Osteocyte (in vitro differentiated cells): Measurements from ENCODE around the gene ABCG1. TPM values are rescaled to one million over a fixed set of nuclear protein-coding genes. Genes with fewer than 3 reads are reported as not detected.

ENCODE experiments used
- DNase-seq: peaks from one replicate; pipeline ENCODE4 v3.0.0; 2021; ENCODE audit warnings: mixed read lengths; ENCODE audit not compliant: unreplicated experiment; ENCODE audit errors: extremely low spot score
- H3K27ac Mint-ChIP-seq: one replicate; pipeline ENCODE4 v1.8.0; 2021; ENCODE audit warnings: mild to moderate bottlenecking, mixed read lengths; ENCODE audit not compliant: unreplicated experiment
- H3K27me3 Mint-ChIP-seq: one replicate; pipeline ENCODE4 v1.8.0; 2021; ENCODE audit warnings: mixed read lengths; ENCODE audit not compliant: unreplicated experiment
- H3K36me3 Mint-ChIP-seq: one replicate; pipeline ENCODE4 v1.8.0; 2021; ENCODE audit warnings: mixed read lengths; ENCODE audit not compliant: unreplicated experiment
- H3K4me1 Mint-ChIP-seq: one replicate; pipeline ENCODE4 v1.8.0; 2021; ENCODE audit warnings: mixed read lengths; ENCODE audit not compliant: unreplicated experiment
- H3K4me3 Mint-ChIP-seq: one replicate; pipeline ENCODE4 v1.8.0; 2021; ENCODE audit warnings: mild to moderate bottlenecking, moderate library complexity, mixed read lengths; ENCODE audit not compliant: unreplicated experiment
- H3K9me3 Mint-ChIP-seq: one replicate; pipeline ENCODE4 v1.8.0; 2021; ENCODE audit warnings: mixed read lengths; ENCODE audit not compliant: unreplicated experiment
- CTCF ChIP-seq: fragments of 200-600 bp; sonication (generic); IDR thresholded peaks from 2 replicates; pipeline ENCODE4 v1.5.0; 2021; ENCODE audit warnings: antibody characterized with exemption, mild to moderate bottlenecking, moderate library complexity
- total RNA-seq: library from RNA; stranded (reverse); gene quantifications from 2 replicates; pipeline ENCODE4 v1.2.1, GENCODE V29; 2021

ABCG1 gene
- total RNA-seq, 1 donor from 2014 or later: 16.5 TPM

- peaks cover under 1% of the 10 kb centered on the region for H3K4me1 Mint-ChIP-seq
- H3K27ac Mint-ChIP-seq: no peak overlapping the region
- H3K4me3 Mint-ChIP-seq: no peak overlapping the region
- no peak for TF ChIP-seq CTCF
- no peaks in the 10 kb centered on the region for H3K27me3 Mint-ChIP-seq
- peak; percentile 62 for DNase-seq
- no peaks in the 10 kb centered on the region for H3K36me3 Mint-ChIP-seq
- H3K9me3 Mint-ChIP-seq: no peaks in the 10 kb centered on the region
These were observed 124.2 kb downstream of the ABCG1 start for GRCh38 chr21:42343101-42343500.

DNA sequence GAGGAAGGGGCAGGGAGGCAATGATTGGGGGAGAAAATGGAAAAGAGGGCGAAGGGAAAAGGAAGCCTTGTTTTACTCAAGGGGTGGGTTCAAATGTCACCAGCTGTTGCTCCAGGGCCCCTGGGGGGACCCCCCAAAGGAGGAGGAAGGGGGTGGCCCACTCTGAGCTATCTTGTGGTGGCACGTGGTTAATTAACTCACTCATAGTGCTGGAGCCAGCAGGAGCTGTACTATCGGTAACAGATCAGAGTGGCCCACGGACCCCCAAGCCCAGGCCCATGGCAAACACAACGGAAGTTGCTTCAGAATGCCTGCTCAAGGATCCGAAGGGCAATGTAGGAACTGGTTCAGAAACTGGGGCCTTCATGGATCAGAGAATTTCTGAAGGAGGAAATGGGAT lies 124.6 kb downstream of the ABCG1 start:
- DNase-seq: peak; percentile 80
- TF ChIP-seq CTCF: no peak
- Mint-ChIP-seq H3K27ac (no peak overlapping the region), H3K9me3 (no peaks in the 10 kb centered on the region), H3K4me3 (no peak overlapping the region), H3K27me3 (no peaks in the 10 kb centered on the region), H3K4me1 (no peaks in the 10 kb centered on the region), H3K36me3 (no peaks in the 10 kb centered on the region)

- Mint-ChIP-seq H3K4me1 (no peaks in the 10 kb centered on the region), H3K27me3 (no peaks in the 10 kb centered on the region), H3K27ac (no peak overlapping the region), H3K36me3 (no peaks in the 10 kb centered on the region), H3K9me3 (no peaks in the 10 kb centered on the region), H3K4me3 (no peak overlapping the region)
- TF ChIP-seq CTCF: no peak
- DNase-seq: peak; percentile 57
These were observed 125.1 kb downstream of the ABCG1 start for GRCh38 chr21:42343963-42344510.

GRCh38 chr21:42344631-42345030 lies 125.7 kb downstream of the ABCG1 start:
- DNase-seq: no peak
- TF ChIP-seq CTCF: no peak
- no peaks in the 10 kb centered on the region for H3K36me3 Mint-ChIP-seq
- no peaks in the 10 kb centered on the region for H3K27me3 Mint-ChIP-seq
- no peak overlapping the region for H3K4me3 Mint-ChIP-seq
- no peaks in the 10 kb centered on the region for H3K4me1 Mint-ChIP-seq
- H3K27ac Mint-ChIP-seq: no peak overlapping the region
- H3K9me3 Mint-ChIP-seq: no peaks in the 10 kb centered on the region

GRCh38 chr21:42346441-42346840 lies 127.5 kb downstream of the ABCG1 start:
- Mint-ChIP-seq H3K36me3 (no peaks in the 10 kb centered on the region), H3K4me3 (no peak overlapping the region), H3K27me3 (no peaks in the 10 kb centered on the region), H3K9me3 (no peaks in the 10 kb centered on the region), H3K4me1 (no peaks in the 10 kb centered on the region), H3K27ac (no peak overlapping the region)
- DNase-seq: peak; percentile 38
- TF ChIP-seq CTCF: no peak

Other genes with a start within 250 kb of the ABCG1 start
- gene ZBTB21, start 208.8 kb upstream of the ABCG1 start, total RNA-seq: 20.3 and 20.9 TPM in 2 replicates
- gene UMODL1, start 147.8 kb upstream of the ABCG1 start, total RNA-seq: 0.68 TPM in 1 of 2 replicates, not detected in the other
- 46.1 and 50.3 TPM in 2 replicates for gene TFF3, start 96.3 kb downstream of the ABCG1 start, total RNA-seq
- gene TFF2, start 131.9 kb downstream of the ABCG1 start, total RNA-seq: not detected in 2 replicates
- not detected in 2 replicates for gene TFF1, start 147.4 kb downstream of the ABCG1 start, total RNA-seq
- gene TMPRSS3, start 176.9 kb downstream of the ABCG1 start, total RNA-seq: not detected in 2 replicates
- gene UBASH3A, start 184.8 kb downstream of the ABCG1 start, total RNA-seq: not detected in 2 replicates